AG08395 (cell line): ENCODE results near the gene MAP1A.
A peak's percentile ranks its signal among the peaks of the same experiment; 100 is the strongest.

Experiments
- DNase-seq: peaks from one replicate; pipeline ENCODE4 v3.0.0; 2012; ENCODE audit warnings: mixed read lengths, low spot score

The MAP1A gene

GRCh38 chr15:43511012-43511885 is 6.2 kb upstream of the MAP1A start:
- no peak for DNase-seq

GRCh38 chr15:43513550-43513949 is 3.9 kb upstream of the MAP1A start:
- no peak for DNase-seq

GRCh38 chr15:43514241-43515057 is 3.0 kb upstream of the MAP1A start:
- no peak for DNase-seq

GRCh38 chr15:43515741-43516140 is 1.7 kb upstream of the MAP1A start:
- no peak for DNase-seq

GRCh38 chr15:43516185-43516584 is 1.2 kb upstream of the MAP1A start:
- peak; percentile 69 for DNase-seq

GRCh38 chr15:43516801-43517353 is 531 bp upstream of the MAP1A start:
- peak; percentile 66 for DNase-seq

- peak; percentile 41 for DNase-seq
These were observed 871 bp downstream of the MAP1A start for GRCh38 chr15:43518197-43518761.

- no peak for DNase-seq
These were observed 1.8 kb downstream of the MAP1A start for GRCh38 chr15:43519196-43519595.

- no peak for DNase-seq
These were observed 2.7 kb downstream of the MAP1A start for GRCh38 chr15:43520138-43520537.

GRCh38 chr15:43521419-43521818 is 4.0 kb downstream of the MAP1A start:
- DNase-seq = no peak

GRCh38 chr15:43522247-43522646 is 4.8 kb downstream of the MAP1A start:
- DNase-seq = no peak

- DNase-seq = no peak
These were observed 6.2 kb downstream of the MAP1A start for GRCh38 chr15:43523646-43524045.

GRCh38 chr15:43524254-43524845 is 6.9 kb downstream of the MAP1A start:
- no peak for DNase-seq

GRCh38 chr15:43525131-43525530 is 7.7 kb downstream of the MAP1A start:
- no peak for DNase-seq

- DNase-seq = no peak
These were observed 9.0 kb downstream of the MAP1A start for GRCh38 chr15:43526261-43526930.

GRCh38 chr15:43527016-43527801 is 9.8 kb downstream of the MAP1A start:
- no peak for DNase-seq

- no peak for DNase-seq
These were observed 10.6 kb downstream of the MAP1A start for GRCh38 chr15:43527802-43528541.

- DNase-seq = no peak
These were observed 11.2 kb downstream of the MAP1A start for GRCh38 chr15:43528542-43529007.

GRCh38 chr15:43529141-43529540 is 11.7 kb downstream of the MAP1A start:
- DNase-seq = no peak
